SU-DHL-6 (cell line): ENCODE results near the gene CCL13.

ENCODE experiments used
- H2AFZ ChIP-seq: fragments of 200-600 bp; sonication (generic); 2 replicates; pipeline ENCODE4 v1.6.1; 2014; ENCODE audit warnings: low read depth, mild to moderate bottlenecking, moderate library complexity, mixed read lengths, antibody characterized with exemption, low read length; ENCODE audit not compliant: severe bottlenecking
- H3F3A ChIP-seq: fragments of 200-600 bp; shearing (Covaris generic); 2 replicates; pipeline ENCODE4 v1.6.0; 2016; ENCODE audit warnings: antibody characterized with exemption, mild to moderate bottlenecking; ENCODE audit not compliant: insufficient read depth
- H3K27ac ChIP-seq: fragments of 200-600 bp; sonication (generic); 2 replicates; pipeline ENCODE4 v1.5.1; 2016; ENCODE audit warnings: low read depth, mild to moderate bottlenecking, low read length, moderate library complexity, mixed read lengths
- H3K27me3 ChIP-seq: fragments of 200-600 bp; sonication (generic), shearing (Covaris generic); 2 replicates; pipeline ENCODE4 v1.6.0; 2014; ENCODE audit warnings: mild to moderate bottlenecking, low read length
- H3K36me3 ChIP-seq: fragments of 200-600 bp; sonication (generic); 2 replicates; pipeline ENCODE4 v1.6.1; 2014; ENCODE audit warnings: mild to moderate bottlenecking, low read length, mixed read lengths
- H3K4me2 ChIP-seq: fragments of 300-600, 200-600 bp; shearing (Covaris generic), sonication (generic); 2 replicates; pipeline ENCODE4 v1.6.0; 2014; ENCODE audit warnings: low read length, low read depth, mild to moderate bottlenecking; ENCODE audit not compliant: poor library complexity, severe bottlenecking
- H3K4me3 ChIP-seq: fragments of 200-600 bp; sonication (generic); 2 replicates; pipeline ENCODE4 v1.5.1; 2014; ENCODE audit warnings: antibody characterized with exemption, low read length, mild to moderate bottlenecking, mixed read lengths; ENCODE audit not compliant: insufficient read depth, poor library complexity, severe bottlenecking
- H3K79me2 ChIP-seq: fragments of 200-600 bp; sonication (generic); 2 replicates; pipeline ENCODE4 v1.6.1; 2014; ENCODE audit warnings: mild to moderate bottlenecking, low read length, moderate library complexity; ENCODE audit not compliant: insufficient read depth
- H3K9ac ChIP-seq: fragments of 200-600 bp; sonication (generic); 2 replicates; pipeline ENCODE4 v1.7.0; 2014; ENCODE audit warnings: mild to moderate bottlenecking, low read length
- H3K9me2 ChIP-seq: fragments of 200-600 bp; sonication (generic); replicated peaks from 2 replicates; pipeline ENCODE4 v1.6.1; 2014; ENCODE audit warnings: low read length; ENCODE audit not compliant: insufficient read depth
- H3K9me3 ChIP-seq: fragments of 200-600 bp; sonication (generic); 2 replicates; pipeline ENCODE4 v1.6.1; 2014; ENCODE audit warnings: low read length, mixed read lengths; ENCODE audit not compliant: insufficient read depth
- H4K20me1 ChIP-seq: fragments of 200-600 bp; sonication (generic); 2 replicates; pipeline ENCODE4 v1.6.1; 2014; ENCODE audit warnings: low read depth, mild to moderate bottlenecking, antibody characterized with exemption, low read length, moderate library complexity, mixed read lengths
- CTCF ChIP-seq: fragments of 200-600 bp; sonication (generic); IDR thresholded peaks from one replicate; pipeline ENCODE4 v1.5.1; 2017; ENCODE audit warnings: antibody characterized with exemption, mild to moderate bottlenecking, low read length, moderate library complexity; ENCODE audit not compliant: insufficient read depth, poor library complexity, severe bottlenecking
- EZH2phosphoT487 ChIP-seq: fragments of 200-600 bp; sonication (generic), shearing (Covaris generic); conservative IDR thresholded peaks from 2 replicates; pipeline ENCODE4 v1.6.1; 2018; ENCODE audit warnings: mild to moderate bottlenecking, antibody characterized with exemption, low read length, moderate library complexity, mixed read lengths

CCL13 gene

GRCh38 chr17:34366529-34367107 is 10.3 kb downstream of the CCL13 start:
- Histone ChIP-seq H3K9me3 (no peaks in the 10 kb centered on the region), H4K20me1 (no peaks in the 10 kb centered on the region), H3F3A (no peaks in the 10 kb centered on the region), H3K4me3 (no peak overlapping the region), H3K9me2 (no peaks in the 10 kb centered on the region), H3K4me2 (no peak overlapping the region), H3K9ac (no peak overlapping the region), H3K36me3 (no peaks in the 10 kb centered on the region), H2AFZ (no peak overlapping the region), H3K27me3 (no peaks in the 10 kb centered on the region), H3K79me2 (no peaks in the 10 kb centered on the region), H3K27ac (no peak overlapping the region)
- TF ChIP-seq EZH2phosphoT487 (no peak), CTCF (no peak)

DNA sequence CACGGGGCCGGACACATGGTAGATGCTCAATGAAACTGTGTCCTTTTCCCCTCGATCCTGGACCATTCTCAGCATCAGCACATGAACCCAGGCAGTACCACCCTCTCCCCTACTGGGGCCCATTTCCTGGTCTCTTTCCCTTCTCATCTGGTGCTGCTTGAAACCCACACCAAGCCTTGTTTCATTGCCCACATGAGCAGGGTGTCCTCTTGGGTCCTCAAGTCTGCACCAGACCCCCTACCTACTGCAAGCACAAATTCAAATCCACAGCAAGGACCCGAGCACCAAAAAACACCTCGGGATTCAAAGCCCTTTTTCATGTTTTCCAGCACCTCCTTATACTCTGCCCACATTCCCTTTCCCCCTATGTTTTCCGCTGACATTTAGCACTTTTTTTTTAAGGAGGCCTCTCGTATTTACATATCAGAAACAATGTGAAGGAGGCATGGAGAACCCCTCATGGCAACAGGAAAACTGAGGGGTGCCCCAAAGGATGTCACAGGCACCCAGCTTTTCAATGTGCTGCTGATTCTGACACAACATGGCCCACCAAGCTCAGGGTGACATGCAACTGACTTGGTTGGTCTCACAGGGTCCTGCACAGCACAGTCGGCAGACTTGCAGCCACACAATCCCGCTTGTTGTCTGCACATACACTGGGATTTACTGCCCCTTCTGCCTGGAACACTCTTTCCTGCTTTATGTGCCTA is 11.4 kb downstream of the CCL13 start:
- Histone ChIP-seq H3K36me3 (no peaks in the 10 kb centered on the region), H3K9me3 (no peaks in the 10 kb centered on the region), H3F3A (no peaks in the 10 kb centered on the region), H3K4me3 (no peak overlapping the region), H3K4me2 (no peak overlapping the region), H3K27me3 (no peaks in the 10 kb centered on the region), H3K27ac (no peak overlapping the region), H4K20me1 (no peaks in the 10 kb centered on the region), H2AFZ (no peak overlapping the region), H3K9me2 (no peaks in the 10 kb centered on the region), H3K9ac (no peak overlapping the region), H3K79me2 (no peaks in the 10 kb centered on the region)
- TF ChIP-seq CTCF (no peak), EZH2phosphoT487 (no peak)

DNA sequence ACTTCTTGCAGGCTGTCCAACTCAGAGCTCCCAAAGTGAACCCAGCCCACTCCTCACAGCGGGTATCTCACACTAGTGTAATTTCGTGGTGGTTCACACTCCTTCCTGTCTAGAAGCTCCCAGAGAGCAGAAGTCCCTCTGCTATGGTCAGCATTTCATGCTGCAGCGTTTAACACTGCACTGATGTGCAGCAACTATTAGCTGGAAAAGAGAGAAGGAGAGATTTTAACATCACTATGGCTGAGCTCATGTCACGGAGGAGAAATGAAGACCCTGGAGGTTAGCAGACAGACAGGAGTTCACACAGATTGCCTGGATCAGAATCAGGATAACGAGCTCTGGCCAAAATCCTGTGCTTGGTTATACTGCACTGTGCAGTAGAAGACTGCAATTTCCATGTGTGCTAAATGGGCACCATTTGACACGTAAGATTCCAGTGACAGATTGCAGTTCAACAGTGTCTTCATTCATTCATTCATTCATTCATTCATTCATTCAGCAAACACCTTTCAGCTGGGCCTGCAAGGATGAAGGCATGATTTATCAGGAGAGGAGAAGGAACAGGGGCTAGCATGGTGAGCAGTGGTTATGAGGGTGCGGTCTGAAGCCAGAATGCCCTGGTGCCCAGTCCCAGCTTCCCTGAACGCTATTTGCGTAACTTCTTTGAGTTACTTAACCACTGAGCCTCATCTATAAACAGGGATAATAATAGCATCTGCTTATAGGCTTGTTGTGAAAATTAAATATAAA is 12.1 kb downstream of the CCL13 start:
- Histone ChIP-seq H4K20me1 (no peaks in the 10 kb centered on the region), H3K9me2 (no peaks in the 10 kb centered on the region), H3K36me3 (no peaks in the 10 kb centered on the region), H3K27ac (no peak overlapping the region), H3K27me3 (no peaks in the 10 kb centered on the region), H3K4me3 (no peak overlapping the region), H3K9me3 (no peaks in the 10 kb centered on the region), H3F3A (no peaks in the 10 kb centered on the region), H3K79me2 (no peaks in the 10 kb centered on the region), H3K9ac (no peak overlapping the region), H2AFZ (no peak overlapping the region), H3K4me2 (no peak overlapping the region)
- TF ChIP-seq EZH2phosphoT487 (no peak), CTCF (no peak)
